GM19035 (cell line): Measurements from ENCODE around the gene DCAF15.
"Not testable (repeated sequence)": the region's sequence is repeated elsewhere in the genome, so short reads cannot be mapped to it uniquely, and the experiment has no call there.

ENCODE experiments used
- ATAC-seq: cut with Tn5 transposase; IDR thresholded peaks from one replicate; pipeline ENCODE4 v1.9.1; 2021; ENCODE audit not compliant: unreplicated experiment

The DCAF15 gene

GRCh38 chr19:13959141-13959961, 7.0 kb downstream of the DCAF15 start:
- ATAC-seq: no peak

- no peak for ATAC-seq
Measured at GRCh38 chr19:13959962-13960862, 7.9 kb downstream of the DCAF15 start.

GRCh38 chr19:13960863-13961784, 8.8 kb downstream of the DCAF15 start:
- no peak for ATAC-seq

GRCh38 chr19:13961826-13962698, 9.8 kb downstream of the DCAF15 start:
- ATAC-seq: no peak

- ATAC-seq: no peak
Measured at GRCh38 chr19:13962699-13963602, 10.6 kb downstream of the DCAF15 start.

GRCh38 chr19:13963603-13964105, 11.3 kb downstream of the DCAF15 start:
- ATAC-seq: no peak

GRCh38 chr19:13964776-13965175, 12.5 kb downstream of the DCAF15 start:
- ATAC-seq: no peak

DNA sequence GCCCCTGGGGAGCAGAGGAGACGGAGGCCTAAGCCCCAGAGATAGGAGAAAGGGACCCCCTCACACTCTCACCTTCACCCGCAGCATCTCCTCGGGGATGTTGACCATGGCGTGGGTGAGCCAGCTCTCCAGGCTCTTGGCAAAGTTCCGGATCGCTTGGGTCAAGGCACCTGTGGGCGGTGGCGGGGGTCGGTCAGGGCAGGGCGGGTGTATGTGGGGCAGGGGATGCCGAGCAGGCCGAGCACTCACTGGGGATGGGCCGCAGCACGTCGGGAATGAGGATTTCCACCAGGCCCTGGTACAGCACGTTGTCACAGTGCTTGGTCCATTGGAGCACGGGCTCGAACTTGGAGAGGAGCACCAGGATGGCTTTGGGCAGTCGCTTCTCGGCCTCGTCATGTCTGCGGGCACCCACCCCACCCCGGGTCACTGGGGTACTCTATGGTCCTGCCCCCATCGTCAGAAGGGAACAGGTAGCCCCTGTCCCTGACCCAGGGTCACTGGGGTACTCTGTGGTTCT, 13.1 kb downstream of the DCAF15 start:
- no peak for ATAC-seq

- ATAC-seq: no peak
Measured at GRCh38 chr19:13965926-13966683, 13.8 kb downstream of the DCAF15 start.

- no peak for ATAC-seq
Measured at GRCh38 chr19:13966684-13967128, 14.4 kb downstream of the DCAF15 start.

- not testable (repeated sequence) for ATAC-seq
Measured at GRCh38 chr19:13967206-13967605, 14.9 kb downstream of the DCAF15 start.

- ATAC-seq: no peak
Measured at GRCh38 chr19:13968383-13968935, 16.1 kb downstream of the DCAF15 start.

GRCh38 chr19:13968999-13969398, 16.7 kb downstream of the DCAF15 start:
- ATAC-seq: no peak

- no peak for ATAC-seq
Measured at GRCh38 chr19:13969897-13970296, 17.6 kb downstream of the DCAF15 start.

DNA sequence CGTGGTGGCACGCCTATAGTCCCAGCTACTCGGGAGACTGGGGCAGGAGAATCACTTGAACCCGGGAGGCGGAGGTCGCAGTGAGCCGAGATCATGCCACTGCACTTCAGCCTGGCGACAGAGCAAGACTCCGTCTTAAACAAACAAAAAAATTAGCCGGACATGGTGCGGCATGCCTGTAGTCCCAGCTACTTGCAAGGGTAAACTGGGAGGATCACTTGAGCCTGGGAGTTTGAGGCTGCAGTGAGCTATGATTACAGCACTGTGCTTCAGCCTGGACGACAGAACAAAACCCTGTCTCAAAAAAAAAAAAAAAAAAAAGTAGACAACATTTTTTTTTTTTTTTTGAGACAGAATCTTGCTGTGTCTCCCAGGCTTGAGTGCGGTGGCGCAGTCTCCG, 19.6 kb downstream of the DCAF15 start:
- ATAC-seq: not testable (repeated sequence)

DNA sequence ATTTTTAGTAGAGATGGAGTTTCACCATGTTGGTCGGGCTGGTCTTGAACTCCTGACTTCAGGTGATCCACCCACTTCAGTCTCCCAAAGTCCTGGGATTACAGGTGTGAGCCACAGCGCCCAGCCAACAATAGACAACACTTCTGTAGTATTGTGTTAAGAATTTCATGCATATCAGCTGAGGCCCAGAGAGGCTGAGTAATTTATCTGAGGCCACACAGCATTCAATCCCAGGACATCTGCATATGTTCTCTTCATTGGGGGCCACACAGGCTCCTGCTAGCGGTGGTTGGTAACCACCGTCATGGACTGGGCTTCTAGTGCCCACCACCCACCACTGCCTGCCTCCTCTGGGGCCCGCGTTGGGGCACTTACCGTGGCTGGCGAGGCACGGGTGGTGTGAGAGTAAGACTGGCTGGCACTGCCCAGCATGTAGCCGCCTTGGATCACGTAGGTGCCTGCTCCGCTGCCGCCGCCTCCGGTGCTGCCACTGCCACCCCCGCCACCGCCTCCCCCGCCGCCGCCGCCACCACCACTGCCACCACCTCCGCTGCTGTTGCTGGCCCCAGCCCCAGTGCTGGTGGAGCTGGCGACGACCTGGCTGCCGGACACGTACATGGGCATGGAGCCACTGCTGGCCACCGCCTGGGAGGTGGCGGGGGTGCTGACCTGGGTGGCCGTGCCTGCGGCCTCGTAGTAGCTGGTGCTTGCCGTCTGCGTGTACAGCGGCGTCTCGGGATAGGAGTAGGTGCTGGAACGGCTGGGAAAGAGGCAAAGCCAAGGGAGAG, 20.3 kb downstream of the DCAF15 start:
- ATAC-seq: no peak

GRCh38 chr19:13973479-13973878, 21.2 kb downstream of the DCAF15 start:
- ATAC-seq: not testable (repeated sequence)
